ENCODE results near the gene SNTG2.

- TF ChIP-seq CTCF (conservative IDR thresholded peaks at IDR 0.05; ENCODE audit: low read length) (no peak), EZH2phosphoT487 (IDR thresholded peaks at IDR 0.05; ENCODE audit: borderline replicate concordance, low read depth, low read length) (no peak)
Measured at GRCh38 chr2:1072250-1072649, 121.6 kb downstream of the SNTG2 start.
